SHP77 treated with DMSO at 0.1 percent for 48 hours (cell line): ENCODE results near the gene LPAR2.
"Not testable (repeated sequence)": the region's sequence is repeated elsewhere in the genome, so short reads cannot be mapped to it uniquely, and the experiment has no call there.

Experiments used
- DNase-seq: peaks from one replicate; lab custom pipeline; 2025; lab: John Stamatoyannopoulos, UW

The LPAR2 gene

GRCh38 chr19:19631346-19631745 is 3.3 kb upstream of the LPAR2 start:
- DNase-seq, result no peak

- DNase-seq, result no peak
These were observed 2.4 kb upstream of the LPAR2 start for GRCh38 chr19:19630426-19630825.

GRCh38 chr19:19630062-19630414 is 2.0 kb upstream of the LPAR2 start:
- DNase-seq, result no peak

GRCh38 chr19:19628501-19629134 is 598 bp upstream of the LPAR2 start:
- DNase-seq, result no peak

GRCh38 chr19:19626516-19627472 is 1.2 kb downstream of the LPAR2 start:
- DNase-seq, result no peak

- no peak for DNase-seq
These were observed 3.9 kb downstream of the LPAR2 start for GRCh38 chr19:19624032-19624570.

- no peak for DNase-seq
These were observed 4.6 kb downstream of the LPAR2 start for GRCh38 chr19:19623383-19623782.

GRCh38 chr19:19619849-19620210 is 8.2 kb downstream of the LPAR2 start:
- no peak for DNase-seq

GRCh38 chr19:19619181-19619848 is 8.7 kb downstream of the LPAR2 start:
- no peak for DNase-seq

- DNase-seq, result peak; percentile 69
These were observed 9.6 kb downstream of the LPAR2 start, which contains the start of gene PBX4 for GRCh38 chr19:19618219-19619051. Gene PBX4, minus strand, starts transcription at chr19:19618687. Its CDS starts 58 bp downstream, at chr19:19618629.

- no peak for DNase-seq
These were observed 12.9 kb downstream of the LPAR2 start for GRCh38 chr19:19615086-19615485.

- DNase-seq, result no peak
These were observed 14.5 kb downstream of the LPAR2 start for GRCh38 chr19:19613506-19613905.

GRCh38 chr19:19610376-19611202 is 17.4 kb downstream of the LPAR2 start:
- no peak for DNase-seq

GRCh38 chr19:19606686-19607085 is 21.3 kb downstream of the LPAR2 start:
- not testable (repeated sequence) for DNase-seq

- no peak for DNase-seq
These were observed 22.0 kb downstream of the LPAR2 start for GRCh38 chr19:19606021-19606420.

GRCh38 chr19:19602713-19603324 is 25.2 kb downstream of the LPAR2 start:
- no peak for DNase-seq

GRCh38 chr19:19602136-19602712 is 25.8 kb downstream of the LPAR2 start:
- no peak for DNase-seq

- DNase-seq, result no peak
These were observed 27.2 kb downstream of the LPAR2 start for GRCh38 chr19:19600793-19601330.

GRCh38 chr19:19598728-19599451 is 29.1 kb downstream of the LPAR2 start:
- DNase-seq, result not testable (repeated sequence)
